ENCODE measurements around the gene RBP2.
"Not testable (repeated sequence)": the region's sequence is repeated elsewhere in the genome, so short reads cannot be mapped to it uniquely, and the experiment has no call there.

RBP2 gene

DNA sequence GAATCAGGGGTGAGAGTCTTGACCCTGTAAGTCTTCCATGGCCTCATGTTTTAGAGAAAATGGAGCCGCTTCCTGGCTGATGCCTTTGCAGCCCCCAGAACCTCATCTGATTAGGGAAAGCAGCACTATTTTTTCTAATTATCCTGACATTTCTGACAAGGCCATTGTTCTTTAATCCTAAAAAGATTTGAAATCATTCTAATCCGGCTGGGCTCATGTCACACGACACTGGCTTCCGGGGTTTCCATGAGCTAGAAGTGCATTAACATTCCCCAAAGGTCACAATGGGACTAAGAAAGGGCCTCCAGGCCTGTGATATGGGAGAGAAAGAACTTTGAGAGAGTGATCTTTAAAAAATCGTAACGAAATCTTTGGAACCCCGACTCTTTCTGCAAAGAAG lies 33.1 kb downstream of the RBP2 start:
- DNase-seq (ENCODE audit: low read depth): no peak

- DNase-seq (ENCODE audit: low read depth): no peak
Measured at GRCh38 chr3:139441656-139442055, 34.7 kb downstream of the RBP2 start.

DNA sequence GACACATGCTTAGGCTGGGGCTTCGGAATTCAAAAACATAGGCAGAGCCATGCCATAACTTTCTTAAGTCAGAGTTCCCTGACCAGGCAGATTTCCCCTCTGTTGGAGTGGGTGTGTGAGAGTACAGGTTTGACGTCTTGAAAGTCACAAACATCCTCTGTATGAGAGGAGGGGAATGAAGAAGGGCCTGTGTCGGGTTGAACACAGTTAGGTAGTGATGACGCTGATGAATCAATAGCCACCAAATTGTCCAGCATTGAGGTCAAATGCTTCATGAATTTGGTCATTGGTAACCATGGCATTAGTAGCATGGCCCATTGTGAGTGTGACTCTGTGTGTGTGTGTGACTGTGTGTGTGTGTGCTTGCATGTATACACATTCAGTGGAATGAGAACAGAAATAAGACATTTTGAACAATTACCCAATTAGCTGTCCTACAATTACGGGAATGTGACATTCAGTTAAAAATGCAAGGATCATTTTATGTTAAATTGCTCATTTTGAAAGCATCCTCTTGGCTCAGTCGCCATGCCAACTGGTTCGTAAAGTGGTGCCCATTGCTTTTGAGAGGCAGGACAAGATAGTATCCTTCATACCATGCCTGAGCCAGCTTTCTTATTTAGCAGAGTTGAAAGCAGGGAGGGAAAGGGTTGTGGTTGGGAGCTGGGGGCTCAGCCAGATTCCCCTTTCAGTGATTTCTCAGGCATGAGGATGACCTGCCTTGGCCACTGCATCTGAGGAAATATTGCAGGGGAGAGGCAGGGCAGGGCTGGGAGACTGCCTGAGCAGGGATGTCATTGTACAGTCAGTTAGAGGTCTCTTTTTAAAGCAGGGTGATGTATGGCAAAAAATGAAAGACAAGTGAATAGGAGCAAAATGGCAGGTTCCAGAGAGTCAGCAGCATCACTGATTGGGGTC lies 35.4 kb downstream of the RBP2 start:
- no peak for DNase-seq (ENCODE audit: low read depth)

GRCh38 chr3:139439278-139439677 lies 37.0 kb downstream of the RBP2 start:
- no peak for DNase-seq (ENCODE audit: low read depth)

- no peak for DNase-seq (ENCODE audit: low read depth)
Measured at GRCh38 chr3:139434764-139435307, 41.5 kb downstream of the RBP2 start.

DNA sequence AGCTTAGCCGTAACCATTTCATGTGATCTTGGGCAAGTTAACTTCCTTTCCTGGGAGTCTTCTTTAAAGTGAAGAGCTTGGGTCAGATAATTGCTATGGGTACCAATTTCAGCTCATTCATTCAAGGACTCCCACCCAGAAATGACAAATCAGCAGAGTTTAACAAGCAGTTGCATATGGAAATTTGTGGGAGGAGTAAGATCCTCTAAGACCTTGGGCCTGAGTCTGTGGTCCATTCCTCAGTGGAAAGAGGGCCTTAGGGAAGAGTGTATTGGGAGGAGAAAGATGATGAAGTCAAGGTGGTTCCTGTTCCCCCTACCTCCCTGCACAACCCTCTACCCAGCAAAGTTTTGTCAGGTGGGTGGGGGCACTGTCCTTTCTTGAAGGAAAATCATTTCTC lies 42.1 kb downstream of the RBP2 start:
- DNase-seq (ENCODE audit: low read depth): no peak

DNA sequence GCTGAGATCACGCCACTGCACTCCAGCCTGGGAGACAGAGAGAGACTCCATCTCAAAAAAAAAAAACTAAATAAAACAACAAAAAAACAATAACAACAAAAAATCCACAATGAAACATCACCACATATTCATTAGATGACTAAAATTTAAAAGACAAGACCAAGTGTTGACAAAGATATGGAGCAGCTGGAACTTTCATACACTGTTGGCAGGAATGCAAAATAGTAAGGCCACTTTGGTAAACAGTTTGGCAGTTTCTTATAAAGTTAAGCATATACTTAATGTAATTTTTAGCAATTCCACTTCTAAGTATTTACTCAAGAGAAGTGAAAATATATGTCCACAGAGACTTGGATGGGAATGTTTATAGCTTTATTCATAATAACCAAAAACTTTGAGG lies 43.2 kb downstream of the RBP2 start:
- DNase-seq (ENCODE audit: low read depth): no peak

GRCh38 chr3:139430493-139430892 lies 45.8 kb downstream of the RBP2 start:
- no peak for DNase-seq (ENCODE audit: low read depth)

DNA sequence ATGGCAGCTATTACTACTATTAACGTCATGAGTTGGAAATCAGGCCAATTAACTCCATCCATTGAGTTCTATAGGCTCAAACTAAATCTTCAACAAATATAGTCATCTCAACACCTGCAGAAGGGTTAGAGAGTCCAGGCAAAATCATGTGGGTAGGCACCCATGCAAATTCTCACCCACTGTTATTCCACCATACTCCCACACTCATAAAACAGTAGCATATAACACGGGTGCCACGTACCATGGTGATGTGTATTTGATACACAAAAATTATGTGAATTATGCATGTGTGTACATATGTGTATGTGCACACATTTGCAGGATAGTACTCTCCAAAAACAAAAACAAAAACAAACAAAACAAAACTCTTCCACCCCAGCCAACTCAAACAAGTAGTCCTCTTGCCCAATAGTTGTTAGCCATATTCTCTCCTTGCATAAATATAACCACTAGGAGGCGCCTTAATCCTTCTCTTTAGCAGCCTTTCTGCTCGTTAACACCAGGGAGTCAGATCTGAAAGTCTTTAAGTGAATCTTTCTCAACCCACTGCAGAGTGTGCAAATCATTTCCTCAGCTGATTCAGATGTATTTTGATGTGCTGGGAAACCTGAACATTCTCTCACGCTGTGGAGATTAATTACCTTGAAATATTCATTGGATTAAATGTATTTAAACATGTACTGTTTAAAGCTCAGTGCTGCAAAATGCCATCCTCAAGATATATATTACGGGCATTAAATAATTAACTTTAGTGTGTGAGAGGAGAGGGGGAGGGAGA lies 48.8 kb downstream of the RBP2 start:
- no peak for DNase-seq (ENCODE audit: low read depth)

- DNase-seq (ENCODE audit: low read depth): no peak
Measured at GRCh38 chr3:139425745-139426400, 50.4 kb downstream of the RBP2 start.

DNA sequence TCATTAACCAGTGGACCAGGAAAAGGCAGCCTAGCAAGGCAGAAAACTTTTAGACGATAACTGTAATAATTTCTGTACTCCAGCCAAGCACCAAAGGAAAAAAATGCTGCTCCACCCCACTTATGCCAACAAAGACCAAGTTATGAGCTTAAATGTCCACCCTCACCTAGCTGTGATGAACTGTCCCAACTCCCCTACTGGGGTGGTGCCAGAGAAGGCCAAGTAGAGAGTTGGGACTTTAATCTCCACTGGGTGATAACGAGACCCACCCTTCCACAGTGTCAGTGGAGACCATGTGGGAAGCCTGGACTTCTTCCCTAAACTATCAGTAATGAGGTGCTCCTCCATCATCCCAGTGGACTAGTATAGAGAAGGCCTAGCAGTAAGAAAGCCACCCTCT lies 53.1 kb downstream of the RBP2 start:
- DNase-seq (ENCODE audit: low read depth): no peak

GRCh38 chr3:139421460-139421859 lies 54.9 kb downstream of the RBP2 start:
- no peak for DNase-seq (ENCODE audit: low read depth)

- no peak for DNase-seq (ENCODE audit: low read depth)
Measured at GRCh38 chr3:139421040-139421439, 55.3 kb downstream of the RBP2 start.

GRCh38 chr3:139418144-139418543 lies 58.2 kb downstream of the RBP2 start:
- DNase-seq (ENCODE audit: low read depth): no peak

- DNase-seq (ENCODE audit: low read depth): no peak
Measured at GRCh38 chr3:139416275-139416674, 60.0 kb downstream of the RBP2 start.

- no peak for DNase-seq (ENCODE audit: low read depth)
Measured at GRCh38 chr3:139414608-139415224, 61.6 kb downstream of the RBP2 start.

DNA sequence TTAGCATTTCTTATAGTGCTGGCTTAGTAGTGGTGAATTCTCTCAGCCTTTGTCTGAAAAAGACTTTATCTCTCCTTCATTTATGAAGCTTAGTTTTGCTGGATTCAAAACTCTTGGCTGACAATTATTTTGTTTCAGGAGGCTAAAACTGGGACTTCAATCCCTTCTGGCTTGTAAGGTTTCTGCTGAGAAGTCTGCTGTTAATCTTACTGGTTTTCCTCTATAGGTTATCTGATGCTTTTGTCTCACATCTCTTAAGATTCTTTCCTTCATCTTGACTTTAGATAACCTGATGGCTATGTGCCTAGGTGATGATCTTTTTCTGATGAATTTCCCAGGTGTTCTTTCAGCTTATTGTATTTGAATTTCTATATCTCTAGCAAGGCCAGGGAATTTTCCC lies 63.4 kb downstream of the RBP2 start:
- DNase-seq (ENCODE audit: low read depth): not testable (repeated sequence)

Data from T follicular helper cell (primary cell).